SKM-1 (cell line): ENCODE results near the gene NUCB2.

Source experiments
- DNase-seq: peaks from one replicate; lab custom pipeline; 2025; ENCODE audit not compliant: unreplicated experiment; lab: John Stamatoyannopoulos, UW

NUCB2 gene

DNA sequence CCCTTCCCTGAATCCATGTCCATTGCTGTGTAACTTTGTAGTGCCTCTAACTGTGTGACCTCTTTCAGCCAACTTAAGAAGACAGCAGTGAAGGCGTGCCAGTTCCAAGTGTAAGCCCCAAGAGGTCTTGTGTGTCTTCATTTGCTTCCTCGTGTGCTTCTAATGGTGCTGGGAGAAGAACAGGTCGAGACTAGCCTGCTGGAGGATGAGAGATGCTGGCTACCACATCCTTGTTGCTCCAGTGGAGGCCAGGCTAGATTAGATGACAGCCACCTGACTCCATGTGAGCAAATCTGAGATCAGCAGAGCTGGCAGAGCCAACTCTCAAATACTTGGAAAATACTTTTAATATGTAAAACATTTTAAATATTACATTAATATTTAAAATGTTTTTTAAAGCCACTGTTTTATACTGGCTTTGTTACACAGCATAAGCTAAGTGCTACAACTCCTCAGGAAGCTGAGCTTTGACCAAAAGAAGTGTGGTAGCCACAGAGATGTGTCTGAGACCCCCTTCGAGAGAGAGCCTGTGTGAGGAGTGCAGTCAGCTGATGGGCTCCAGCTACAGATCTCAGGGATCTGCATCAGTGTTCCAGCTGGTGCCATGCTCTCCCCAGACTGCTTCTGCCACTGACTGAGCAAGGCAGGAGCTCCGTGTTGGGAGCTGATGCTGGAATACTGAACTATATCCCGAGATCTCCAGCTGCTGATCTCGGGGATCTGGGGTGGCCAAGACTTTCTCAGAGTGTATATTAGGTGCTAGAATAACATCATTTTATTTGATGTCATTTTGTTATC, 103.0 kb downstream of the NUCB2 start:
- no peak for DNase-seq

DNA sequence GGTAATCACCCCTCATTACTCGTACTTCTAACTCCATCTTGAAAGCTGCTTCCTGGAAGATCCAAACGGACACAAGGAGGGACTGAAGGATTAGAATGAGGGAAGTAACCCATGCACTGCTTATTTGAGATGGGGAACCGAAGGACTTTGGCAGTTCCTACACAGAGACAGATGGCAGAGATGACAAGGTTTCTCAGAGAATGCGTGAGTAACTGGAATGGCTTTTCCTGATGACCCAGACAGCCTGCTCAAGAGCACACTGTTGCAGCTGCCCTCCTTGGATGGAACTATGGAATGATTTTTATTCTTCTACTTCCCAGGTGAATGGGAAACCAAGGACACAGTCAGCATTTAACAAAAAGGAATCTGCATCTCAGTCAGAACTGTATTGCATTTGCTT, 104.6 kb downstream of the NUCB2 start:
- DNase-seq: no peak
